Nephron (organoid): ENCODE measurements around the gene FAM167B.
"Not testable (repeated sequence)": the region's sequence is repeated elsewhere in the genome, so short reads cannot be mapped to it uniquely, and the experiment has no call there.

Experiments used
- H3K27ac Mint-ChIP-seq, 3 experiments: 2 replicates each; pipeline ENCODE4 v1.8.0; 2020; ENCODE audit warnings: mixed read lengths in 3 of 3, mild to moderate bottlenecking in 2 of 3, moderate library complexity in 1 of 3
- H3K27me3 Mint-ChIP-seq: 2 replicates; pipeline ENCODE4 v1.8.0; 2021; ENCODE audit warnings: low read depth, mild to moderate bottlenecking, moderate library complexity, mixed read lengths
- H3K36me3 Mint-ChIP-seq: 2 replicates; pipeline ENCODE4 v1.8.0; 2020; ENCODE audit warnings: low read depth, mixed read lengths
- H3K4me1 Mint-ChIP-seq: 2 replicates; pipeline ENCODE4 v1.8.0; 2020; ENCODE audit warnings: mixed read lengths
- H3K4me3 Mint-ChIP-seq, 3 experiments: 2 replicates each; pipeline ENCODE4 v1.8.0; 2020; ENCODE audit warnings: mild to moderate bottlenecking in 3 of 3, mixed read lengths in 3 of 3, moderate library complexity in 2 of 3
- H3K9me3 Mint-ChIP-seq: 2 replicates; pipeline ENCODE4 v1.8.0; 2020; ENCODE audit warnings: mixed read lengths
- TF ChIP-seq, protein P1 (sequence below), 3 experiments: fragments of 200-600 bp; sonication (generic); IDR thresholded peaks; one replicate each; pipeline ENCODE4 v1.5.0; 2021; ENCODE audit warnings: antibody characterized with exemption in 3 of 3; ENCODE audit not compliant: unreplicated experiment in 3 of 3

FAM167B gene

DNA sequence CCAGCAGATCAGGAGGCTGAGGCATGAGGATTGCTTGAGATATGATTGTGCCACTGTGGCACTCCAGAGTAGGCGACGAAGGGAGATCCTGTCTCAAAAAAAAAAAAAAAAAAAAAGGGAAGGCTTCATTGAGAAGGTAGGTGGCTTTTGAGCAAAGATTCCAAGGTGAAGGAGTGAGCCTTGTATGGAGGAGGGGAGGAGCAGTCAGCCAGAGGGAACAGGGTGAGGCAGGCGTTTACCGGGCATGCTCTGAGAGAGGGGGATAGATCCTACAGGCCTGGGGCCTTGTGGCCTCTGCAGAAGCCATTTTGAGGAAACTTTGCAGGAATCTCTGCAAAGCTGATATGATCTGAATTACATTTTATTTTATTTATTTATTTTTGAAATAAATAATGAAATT lies 39.7 kb downstream of the FAM167B start:
- no peaks in the 10 kb centered on the region for H3K36me3 Mint-ChIP-seq
- TF ChIP-seq, protein P1, sequence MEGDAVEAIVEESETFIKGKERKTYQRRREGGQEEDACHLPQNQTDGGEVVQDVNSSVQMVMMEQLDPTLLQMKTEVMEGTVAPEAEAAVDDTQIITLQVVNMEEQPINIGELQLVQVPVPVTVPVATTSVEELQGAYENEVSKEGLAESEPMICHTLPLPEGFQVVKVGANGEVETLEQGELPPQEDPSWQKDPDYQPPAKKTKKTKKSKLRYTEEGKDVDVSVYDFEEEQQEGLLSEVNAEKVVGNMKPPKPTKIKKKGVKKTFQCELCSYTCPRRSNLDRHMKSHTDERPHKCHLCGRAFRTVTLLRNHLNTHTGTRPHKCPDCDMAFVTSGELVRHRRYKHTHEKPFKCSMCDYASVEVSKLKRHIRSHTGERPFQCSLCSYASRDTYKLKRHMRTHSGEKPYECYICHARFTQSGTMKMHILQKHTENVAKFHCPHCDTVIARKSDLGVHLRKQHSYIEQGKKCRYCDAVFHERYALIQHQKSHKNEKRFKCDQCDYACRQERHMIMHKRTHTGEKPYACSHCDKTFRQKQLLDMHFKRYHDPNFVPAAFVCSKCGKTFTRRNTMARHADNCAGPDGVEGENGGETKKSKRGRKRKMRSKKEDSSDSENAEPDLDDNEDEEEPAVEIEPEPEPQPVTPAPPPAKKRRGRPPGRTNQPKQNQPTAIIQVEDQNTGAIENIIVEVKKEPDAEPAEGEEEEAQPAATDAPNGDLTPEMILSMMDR (IDR thresholded peaks at IDR 0.05; ENCODE audit: unreplicated experiment in 3 of 3): no peak
- no peaks in the 10 kb centered on the region for H3K9me3 Mint-ChIP-seq
- H3K4me1 Mint-ChIP-seq: peaks cover 5% of the 10 kb centered on the region
- H3K4me3 Mint-ChIP-seq: peak overlapping the region in 1 of 3 experiments; percentile 27
- peak overlapping the region in 1 of 3 experiments; percentile 38 for H3K27ac Mint-ChIP-seq
- no peaks in the 10 kb centered on the region for H3K27me3 Mint-ChIP-seq

DNA sequence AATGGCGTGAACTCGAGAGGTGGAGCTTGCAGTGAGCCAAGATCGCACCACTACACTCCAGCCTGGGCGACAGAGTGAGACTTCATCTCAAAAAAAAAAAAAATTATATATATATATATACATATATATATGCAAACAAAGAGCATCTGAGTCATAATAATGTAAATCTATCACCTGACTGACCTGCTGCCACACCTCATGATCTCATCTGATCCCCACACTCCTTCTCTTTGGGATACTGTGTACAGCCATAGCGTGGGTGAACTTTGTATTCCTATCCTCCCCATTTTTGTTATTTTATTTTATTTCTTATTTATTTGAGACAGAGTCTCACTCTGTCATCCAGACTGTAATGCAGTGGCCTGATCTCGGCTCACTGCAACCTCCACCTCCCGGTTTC lies 42.2 kb downstream of the FAM167B start:
- no peak overlapping the region for H3K4me3 Mint-ChIP-seq
- no peaks in the 10 kb centered on the region for H3K9me3 Mint-ChIP-seq
- no peaks in the 10 kb centered on the region for H3K27me3 Mint-ChIP-seq
- peaks cover 13% of the 10 kb centered on the region for H3K4me1 Mint-ChIP-seq
- H3K27ac Mint-ChIP-seq: no peak overlapping the region
- TF ChIP-seq, protein P1 (IDR thresholded peaks at IDR 0.05; ENCODE audit: unreplicated experiment in 3 of 3): no peak
- H3K36me3 Mint-ChIP-seq: peaks cover 7% of the 10 kb centered on the region

DNA sequence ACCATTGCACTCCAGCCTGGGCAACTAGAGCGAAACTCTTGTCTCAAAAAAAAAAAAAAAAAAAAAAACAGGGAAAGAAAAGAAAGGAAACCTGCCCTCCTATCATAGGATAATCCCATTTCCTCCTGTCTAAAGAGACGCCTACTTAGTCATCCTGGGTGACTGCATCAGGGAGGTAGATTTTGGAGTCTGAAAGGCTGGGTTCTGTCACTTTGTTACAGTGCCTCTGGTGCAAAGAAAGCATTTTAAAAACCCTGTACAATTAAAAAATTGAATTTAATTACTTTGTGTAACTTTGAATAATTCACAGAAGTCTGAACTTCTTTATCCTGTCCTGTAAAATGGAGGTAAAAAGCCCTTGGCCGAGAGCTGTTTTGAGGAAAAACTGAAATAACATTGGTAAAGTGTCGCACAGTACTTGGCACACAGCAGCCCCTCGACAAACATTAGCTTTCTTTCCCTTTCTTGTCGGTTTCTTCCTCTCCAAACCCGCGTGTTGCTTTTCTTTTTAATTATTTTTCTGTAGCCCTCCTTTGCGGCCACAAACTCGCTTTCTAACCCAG lies 44.2 kb downstream of the FAM167B start:
- Mint-ChIP-seq H3K4me3 (peak overlapping the region; percentile 97 to 100 (median 99)), H3K36me3 (peaks cover 18% of the 10 kb centered on the region), H3K27me3 (no peaks in the 10 kb centered on the region), H3K9me3 (no peaks in the 10 kb centered on the region), H3K27ac (peak overlapping the region; percentile 86 to 94 (median 89)), H3K4me1 (peaks cover 13% of the 10 kb centered on the region)
- TF ChIP-seq, protein P1 (IDR thresholded peaks at IDR 0.05; ENCODE audit: unreplicated experiment in 3 of 3): no peak

DNA sequence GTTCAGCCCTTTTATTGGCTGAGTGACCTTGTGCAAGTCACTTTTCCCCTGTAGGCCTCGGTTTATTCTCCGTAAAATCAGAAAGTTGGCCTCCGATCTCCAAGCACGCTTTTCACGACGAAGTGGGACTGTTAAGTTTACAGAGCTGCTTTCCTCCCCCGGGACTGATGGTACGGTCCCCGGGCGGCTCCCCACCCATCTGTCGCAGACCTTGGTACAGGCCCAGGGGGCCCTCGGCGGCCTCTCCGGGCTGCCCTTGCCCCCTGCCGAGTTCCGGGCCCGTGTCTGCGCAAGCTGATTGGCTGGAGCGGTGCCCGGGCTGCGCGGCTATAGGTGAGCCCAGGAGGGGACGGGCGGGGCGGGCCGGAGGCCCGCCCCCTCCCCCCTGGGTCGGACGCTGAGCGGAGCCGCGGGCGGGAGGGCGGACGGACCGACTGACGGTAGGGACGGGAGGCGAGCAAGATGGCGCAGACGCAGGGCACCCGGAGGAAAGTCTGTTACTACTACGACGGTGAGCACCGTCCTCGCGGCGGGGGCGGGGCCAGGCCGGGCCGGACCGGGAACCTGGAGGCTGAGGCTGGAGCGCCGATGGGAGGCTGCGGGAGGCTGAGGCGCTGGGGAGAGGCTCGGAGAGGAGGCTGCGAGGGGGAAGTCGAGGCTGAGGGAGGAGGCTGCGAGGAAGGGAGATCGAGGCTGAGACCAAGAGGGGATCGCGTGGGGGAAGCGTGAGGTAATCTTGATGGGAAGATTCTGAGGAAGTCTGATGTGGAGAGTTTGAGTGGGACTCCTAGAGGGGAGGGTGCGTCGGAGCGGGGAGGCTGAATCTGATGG lies 44.9 kb downstream of the FAM167B start, which contains the start of gene HDAC1:
Gene HDAC1 (plus strand): TSS at position 376 of the 831 bp plus-strand sequence. CDS start 87 bp downstream, at position 463.
- Mint-ChIP-seq H3K9me3 (no peaks in the 10 kb centered on the region), H3K27me3 (no peaks in the 10 kb centered on the region), H3K4me3 (peak within 1 kb of the TSS; percentile 97 to 100 (median 99)), H3K4me1 (peaks cover 13% of the 10 kb centered on the region), H3K27ac (peak within 1 kb of the TSS; percentile 89 to 97 (median 94)), H3K36me3 (peaks cover 24% of the 10 kb centered on the region)
- TF ChIP-seq, protein P1 (IDR thresholded peaks at IDR 0.05; ENCODE audit: unreplicated experiment in 3 of 3): no peak

DNA sequence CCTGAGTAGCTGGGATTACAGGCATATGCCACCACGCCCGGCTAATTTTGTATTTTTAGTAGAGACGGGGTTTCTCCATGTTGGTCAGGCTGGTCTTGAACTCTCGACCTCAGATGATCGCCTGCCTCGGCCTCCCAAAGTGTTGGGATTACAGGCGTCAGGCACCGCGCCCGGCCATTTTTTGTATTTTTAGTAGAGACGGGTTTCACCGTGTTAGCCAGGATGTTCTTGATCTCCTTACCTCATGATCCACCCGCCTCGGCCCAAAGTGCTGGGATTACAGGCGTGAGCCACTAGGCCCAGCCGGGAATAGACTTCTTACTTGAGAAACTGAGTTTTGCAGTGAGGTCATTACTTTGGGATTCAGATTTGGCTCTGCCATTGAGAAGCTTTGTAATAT lies 51.2 kb downstream of the FAM167B start:
- peaks cover 40% of the 10 kb centered on the region for H3K36me3 Mint-ChIP-seq
- not testable (repeated sequence) for H3K9me3 Mint-ChIP-seq, H3K27ac Mint-ChIP-seq, H3K27me3 Mint-ChIP-seq, H3K4me3 Mint-ChIP-seq, H3K4me1 Mint-ChIP-seq
